HG03196 (cell line): ENCODE results near the gene KIF21B.
"Not testable (repeated sequence)": the region's sequence is repeated elsewhere in the genome, so short reads cannot be mapped to it uniquely, and the experiment has no call there.

Source experiments
- ATAC-seq: cut with Tn5 transposase; IDR thresholded peaks from one replicate; pipeline ENCODE4 v1.9.1; 2021; ENCODE audit not compliant: unreplicated experiment

KIF21B gene

GRCh38 chr1:200951016-200951415, 72.5 kb downstream of the KIF21B start:
- ATAC-seq = no peak

GRCh38 chr1:200949626-200950025, 73.9 kb downstream of the KIF21B start:
- ATAC-seq = no peak

- ATAC-seq = no peak
These were observed 76.4 kb downstream of the KIF21B start for GRCh38 chr1:200947059-200947566.

- ATAC-seq = no peak
These were observed 78.4 kb downstream of the KIF21B start for GRCh38 chr1:200945111-200945510.

GRCh38 chr1:200938955-200939354, 84.6 kb downstream of the KIF21B start:
- no peak for ATAC-seq

- ATAC-seq = not testable (repeated sequence)
These were observed 88.1 kb downstream of the KIF21B start for GRCh38 chr1:200935286-200935962.

- ATAC-seq = no peak
These were observed 88.8 kb downstream of the KIF21B start for GRCh38 chr1:200934676-200935245.

GRCh38 chr1:200931776-200932175, 91.7 kb downstream of the KIF21B start:
- no peak for ATAC-seq

GRCh38 chr1:200930285-200930684, 93.2 kb downstream of the KIF21B start:
- ATAC-seq = not testable (repeated sequence)

GRCh38 chr1:200929530-200930278, 93.8 kb downstream of the KIF21B start:
- ATAC-seq = no peak

GRCh38 chr1:200925831-200926230, 97.7 kb downstream of the KIF21B start:
- ATAC-seq = no peak

- ATAC-seq = no peak
These were observed 99.9 kb downstream of the KIF21B start for GRCh38 chr1:200923601-200924000.

GRCh38 chr1:200922406-200922805, 101.1 kb downstream of the KIF21B start:
- ATAC-seq = no peak

GRCh38 chr1:200921571-200922110, 101.9 kb downstream of the KIF21B start:
- no peak for ATAC-seq
